Ishikawa (cell line): Measurements from ENCODE around the gene C4B.

ENCODE experiments used
- EGR1 ChIP-seq: IDR thresholded peaks from 2 replicates; pipeline ENCODE4 v1.6.1; 2012
- TF ChIP-seq, protein P1 (sequence below): IDR thresholded peaks from 2 replicates; pipeline ENCODE4 v1.6.1; 2012; ENCODE audit warnings: low read depth, mild to moderate bottlenecking

DNA sequence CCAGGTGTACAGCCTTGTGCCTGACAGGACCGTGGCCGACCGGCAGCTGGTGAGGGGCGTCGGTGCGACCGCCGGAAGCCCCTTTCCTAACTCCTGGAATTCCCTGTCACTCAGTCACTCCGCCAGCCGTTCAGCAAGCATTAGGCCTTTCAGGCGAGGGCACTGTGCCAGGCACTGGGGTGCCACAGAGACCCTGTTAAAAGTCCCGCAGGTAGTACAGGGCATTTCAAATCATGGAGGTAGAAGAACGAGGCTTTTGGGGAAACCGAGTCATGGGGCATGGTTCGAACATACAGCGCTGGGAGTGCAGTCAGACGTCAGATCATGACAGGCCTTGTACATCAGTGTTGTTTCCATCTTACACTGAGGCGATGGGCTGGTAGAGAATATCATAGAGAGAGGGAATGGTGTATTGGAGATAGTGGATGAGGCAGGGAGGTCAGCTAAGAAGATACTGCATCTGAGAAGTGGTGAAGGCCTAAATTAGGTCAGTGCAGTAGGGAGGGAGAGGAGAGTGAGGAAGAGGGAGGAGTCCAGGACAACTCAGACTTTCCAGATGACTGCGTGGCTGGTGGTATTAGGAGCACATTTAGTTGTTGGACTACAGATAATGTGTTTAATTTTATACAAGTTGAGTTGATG is 41.8 kb upstream of the C4B start:
- TF ChIP-seq, protein P1, sequence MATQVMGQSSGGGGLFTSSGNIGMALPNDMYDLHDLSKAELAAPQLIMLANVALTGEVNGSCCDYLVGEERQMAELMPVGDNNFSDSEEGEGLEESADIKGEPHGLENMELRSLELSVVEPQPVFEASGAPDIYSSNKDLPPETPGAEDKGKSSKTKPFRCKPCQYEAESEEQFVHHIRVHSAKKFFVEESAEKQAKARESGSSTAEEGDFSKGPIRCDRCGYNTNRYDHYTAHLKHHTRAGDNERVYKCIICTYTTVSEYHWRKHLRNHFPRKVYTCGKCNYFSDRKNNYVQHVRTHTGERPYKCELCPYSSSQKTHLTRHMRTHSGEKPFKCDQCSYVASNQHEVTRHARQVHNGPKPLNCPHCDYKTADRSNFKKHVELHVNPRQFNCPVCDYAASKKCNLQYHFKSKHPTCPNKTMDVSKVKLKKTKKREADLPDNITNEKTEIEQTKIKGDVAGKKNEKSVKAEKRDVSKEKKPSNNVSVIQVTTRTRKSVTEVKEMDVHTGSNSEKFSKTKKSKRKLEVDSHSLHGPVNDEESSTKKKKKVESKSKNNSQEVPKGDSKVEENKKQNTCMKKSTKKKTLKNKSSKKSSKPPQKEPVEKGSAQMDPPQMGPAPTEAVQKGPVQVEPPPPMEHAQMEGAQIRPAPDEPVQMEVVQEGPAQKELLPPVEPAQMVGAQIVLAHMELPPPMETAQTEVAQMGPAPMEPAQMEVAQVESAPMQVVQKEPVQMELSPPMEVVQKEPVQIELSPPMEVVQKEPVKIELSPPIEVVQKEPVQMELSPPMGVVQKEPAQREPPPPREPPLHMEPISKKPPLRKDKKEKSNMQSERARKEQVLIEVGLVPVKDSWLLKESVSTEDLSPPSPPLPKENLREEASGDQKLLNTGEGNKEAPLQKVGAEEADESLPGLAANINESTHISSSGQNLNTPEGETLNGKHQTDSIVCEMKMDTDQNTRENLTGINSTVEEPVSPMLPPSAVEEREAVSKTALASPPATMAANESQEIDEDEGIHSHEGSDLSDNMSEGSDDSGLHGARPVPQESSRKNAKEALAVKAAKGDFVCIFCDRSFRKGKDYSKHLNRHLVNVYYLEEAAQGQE: no peak
- TF ChIP-seq EGR1: no peak
